ENCODE results near the gene SPNS3. TPM values are rescaled to one million over a fixed set of nuclear protein-coding genes. Genes with fewer than 3 reads are reported as not detected.

The SPNS3 gene
- total RNA-seq, 4 donors from 2014 or later: 0.16 to 0.56 TPM; not detected in 2

DNA sequence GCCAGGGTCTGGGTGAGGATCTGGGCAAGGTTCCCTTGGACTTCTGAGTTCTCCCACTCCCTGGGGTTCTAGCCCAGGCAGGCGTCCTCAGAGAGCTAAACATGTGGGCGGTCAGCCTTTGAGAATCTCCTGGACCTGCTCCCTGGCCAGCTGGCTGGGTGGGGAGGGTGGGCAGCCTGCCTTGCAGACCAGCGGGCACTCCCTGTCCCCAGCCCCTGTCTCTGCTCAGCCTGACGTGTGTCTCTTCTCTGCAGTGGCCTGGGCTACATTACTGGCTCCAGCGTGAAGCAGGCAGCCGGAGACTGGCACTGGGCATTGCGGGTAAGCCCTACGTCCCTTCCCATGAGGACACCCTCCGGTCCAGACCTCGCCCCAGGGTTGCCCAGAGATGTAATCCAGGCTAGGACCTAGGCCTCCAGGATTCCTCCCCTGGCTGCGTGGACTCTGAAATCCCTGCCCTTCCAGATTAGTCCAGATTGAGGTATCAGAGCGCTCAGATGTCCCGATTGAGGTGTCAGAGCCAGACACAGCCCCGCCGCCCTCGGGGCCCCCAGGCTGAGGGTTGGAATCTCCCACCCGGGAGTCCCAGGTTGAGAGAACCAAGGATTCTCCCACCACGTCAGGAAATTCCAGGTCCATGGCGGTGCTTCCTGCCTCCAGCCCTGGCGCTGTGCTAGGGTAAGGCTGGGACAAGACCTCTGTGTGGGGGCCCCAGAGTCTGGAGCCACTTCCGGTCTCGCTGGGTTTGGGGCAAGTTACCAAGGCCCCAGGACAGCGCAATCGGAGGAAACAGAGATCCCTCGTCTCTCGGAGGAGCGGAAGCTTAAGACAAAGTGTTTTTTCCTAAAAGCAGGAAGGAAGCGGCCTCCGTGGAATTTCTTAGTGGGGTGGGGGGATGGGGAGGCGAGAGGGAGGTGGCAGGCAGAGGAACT is 97.3 kb downstream of the SPNS3 start:
- WGBS, 2 donors: 53 to 63% methylated on average over 19 to 26 of the region's 30 CpGs
- no peak overlapping the region for H3K4me3 ChIP-seq (ENCODE audit: low read depth, poor library complexity, severe bottlenecking)
- intact Hi-C loops (cut with DNase I; ENCODE audit: low total_unique reads): no loop called here
- no peak for DNase-seq (ENCODE audit: low spot score in 2 of 2)
- TF ChIP-seq, protein P1, sequence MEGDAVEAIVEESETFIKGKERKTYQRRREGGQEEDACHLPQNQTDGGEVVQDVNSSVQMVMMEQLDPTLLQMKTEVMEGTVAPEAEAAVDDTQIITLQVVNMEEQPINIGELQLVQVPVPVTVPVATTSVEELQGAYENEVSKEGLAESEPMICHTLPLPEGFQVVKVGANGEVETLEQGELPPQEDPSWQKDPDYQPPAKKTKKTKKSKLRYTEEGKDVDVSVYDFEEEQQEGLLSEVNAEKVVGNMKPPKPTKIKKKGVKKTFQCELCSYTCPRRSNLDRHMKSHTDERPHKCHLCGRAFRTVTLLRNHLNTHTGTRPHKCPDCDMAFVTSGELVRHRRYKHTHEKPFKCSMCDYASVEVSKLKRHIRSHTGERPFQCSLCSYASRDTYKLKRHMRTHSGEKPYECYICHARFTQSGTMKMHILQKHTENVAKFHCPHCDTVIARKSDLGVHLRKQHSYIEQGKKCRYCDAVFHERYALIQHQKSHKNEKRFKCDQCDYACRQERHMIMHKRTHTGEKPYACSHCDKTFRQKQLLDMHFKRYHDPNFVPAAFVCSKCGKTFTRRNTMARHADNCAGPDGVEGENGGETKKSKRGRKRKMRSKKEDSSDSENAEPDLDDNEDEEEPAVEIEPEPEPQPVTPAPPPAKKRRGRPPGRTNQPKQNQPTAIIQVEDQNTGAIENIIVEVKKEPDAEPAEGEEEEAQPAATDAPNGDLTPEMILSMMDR (IDR thresholded peaks at IDR 0.05): no peak
- no peak for TF ChIP-seq POLR2A (IDR thresholded peaks at IDR 0.05)

DNA sequence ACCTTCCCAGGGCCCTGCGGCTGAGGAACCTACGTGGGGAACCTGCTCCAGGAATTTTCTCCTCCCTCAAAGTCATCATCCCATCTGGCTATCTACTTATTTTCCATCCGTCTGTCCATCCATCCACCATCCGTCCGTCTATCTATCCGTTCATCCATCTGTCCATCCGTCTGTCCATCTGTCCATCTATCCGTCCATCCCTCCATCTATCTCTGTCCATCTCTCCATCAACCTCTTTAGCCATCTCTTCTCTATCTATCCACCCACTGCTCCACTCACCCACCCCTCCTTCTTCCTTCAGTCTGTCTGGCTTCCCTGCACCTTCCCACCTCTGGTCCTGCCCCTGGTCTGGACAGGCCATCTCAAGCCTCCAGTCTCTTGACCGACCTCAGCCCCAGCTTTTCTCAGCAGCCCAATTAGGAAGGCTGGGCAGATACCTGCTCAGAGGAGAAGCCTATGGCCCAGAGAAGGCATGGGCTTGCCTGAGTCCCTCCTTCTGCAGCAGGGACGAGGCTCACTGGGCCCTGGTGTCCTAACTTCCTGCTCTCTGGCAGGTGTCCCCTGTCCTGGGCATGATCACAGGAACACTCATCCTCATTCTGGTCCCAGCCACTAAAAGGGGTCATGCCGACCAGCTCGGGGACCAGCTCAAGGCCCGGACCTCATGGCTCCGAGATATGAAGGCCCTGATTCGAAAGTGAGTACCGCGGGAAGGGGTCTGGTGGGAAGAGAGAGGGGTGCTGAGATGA is 98.4 kb downstream of the SPNS3 start:
- intact Hi-C loops (cut with DNase I; ENCODE audit: low total_unique reads): no loop called here

DNA sequence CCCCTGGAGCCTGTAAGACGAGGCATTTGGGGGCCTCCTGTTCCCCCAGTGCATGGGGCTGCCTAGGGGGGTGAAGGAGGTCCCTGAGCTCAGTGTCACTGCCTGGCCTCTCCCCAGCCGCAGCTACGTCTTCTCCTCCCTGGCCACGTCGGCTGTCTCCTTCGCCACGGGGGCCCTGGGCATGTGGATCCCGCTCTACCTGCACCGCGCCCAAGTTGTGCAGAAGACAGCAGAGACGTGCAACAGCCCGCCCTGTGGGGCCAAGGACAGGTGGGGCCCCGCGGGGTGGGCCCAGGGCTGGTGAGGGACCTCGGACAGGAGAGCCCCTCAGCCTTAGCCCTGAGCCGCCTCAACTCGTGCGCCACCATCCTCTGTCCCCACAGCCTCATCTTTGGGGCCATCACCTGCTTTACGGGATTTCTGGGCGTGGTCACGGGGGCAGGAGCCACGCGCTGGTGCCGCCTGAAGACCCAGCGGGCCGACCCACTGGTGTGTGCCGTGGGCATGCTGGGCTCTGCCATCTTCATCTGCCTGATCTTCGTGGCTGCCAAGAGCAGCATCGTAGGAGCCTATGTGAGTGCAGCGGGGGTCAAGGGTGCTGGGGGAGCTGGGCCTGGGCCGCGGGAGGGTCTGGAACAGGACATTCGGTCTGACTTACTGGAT is 99.3 kb downstream of the SPNS3 start:
- TF ChIP-seq POLR2A (IDR thresholded peaks at IDR 0.05): no peak
- TF ChIP-seq, protein P1 (IDR thresholded peaks at IDR 0.05): no peak
- H3K4me3 ChIP-seq (ENCODE audit: low read depth, poor library complexity, severe bottlenecking): no peak overlapping the region
- intact Hi-C loops (cut with DNase I; ENCODE audit: low total_unique reads): no loop called here
- DNase-seq (ENCODE audit: low spot score in 2 of 2): no peak
- WGBS, 2 donors: 73 to 84% methylated on average over 21 to 31 of the region's 33 CpGs

More for the DNA sequence above, 98.4 kb downstream of the SPNS3 start:
- no peak overlapping the region for H3K4me3 ChIP-seq (ENCODE audit: low read depth, poor library complexity, severe bottlenecking)
- 90 to 91% methylated on average over 17 of the region's 17 CpGs for WGBS, 2 donors
- DNase-seq (ENCODE audit: low spot score in 2 of 2): no peak
- no peak for TF ChIP-seq POLR2A (IDR thresholded peaks at IDR 0.05)
- TF ChIP-seq, protein P1 (IDR thresholded peaks at IDR 0.05): no peak

DNA sequence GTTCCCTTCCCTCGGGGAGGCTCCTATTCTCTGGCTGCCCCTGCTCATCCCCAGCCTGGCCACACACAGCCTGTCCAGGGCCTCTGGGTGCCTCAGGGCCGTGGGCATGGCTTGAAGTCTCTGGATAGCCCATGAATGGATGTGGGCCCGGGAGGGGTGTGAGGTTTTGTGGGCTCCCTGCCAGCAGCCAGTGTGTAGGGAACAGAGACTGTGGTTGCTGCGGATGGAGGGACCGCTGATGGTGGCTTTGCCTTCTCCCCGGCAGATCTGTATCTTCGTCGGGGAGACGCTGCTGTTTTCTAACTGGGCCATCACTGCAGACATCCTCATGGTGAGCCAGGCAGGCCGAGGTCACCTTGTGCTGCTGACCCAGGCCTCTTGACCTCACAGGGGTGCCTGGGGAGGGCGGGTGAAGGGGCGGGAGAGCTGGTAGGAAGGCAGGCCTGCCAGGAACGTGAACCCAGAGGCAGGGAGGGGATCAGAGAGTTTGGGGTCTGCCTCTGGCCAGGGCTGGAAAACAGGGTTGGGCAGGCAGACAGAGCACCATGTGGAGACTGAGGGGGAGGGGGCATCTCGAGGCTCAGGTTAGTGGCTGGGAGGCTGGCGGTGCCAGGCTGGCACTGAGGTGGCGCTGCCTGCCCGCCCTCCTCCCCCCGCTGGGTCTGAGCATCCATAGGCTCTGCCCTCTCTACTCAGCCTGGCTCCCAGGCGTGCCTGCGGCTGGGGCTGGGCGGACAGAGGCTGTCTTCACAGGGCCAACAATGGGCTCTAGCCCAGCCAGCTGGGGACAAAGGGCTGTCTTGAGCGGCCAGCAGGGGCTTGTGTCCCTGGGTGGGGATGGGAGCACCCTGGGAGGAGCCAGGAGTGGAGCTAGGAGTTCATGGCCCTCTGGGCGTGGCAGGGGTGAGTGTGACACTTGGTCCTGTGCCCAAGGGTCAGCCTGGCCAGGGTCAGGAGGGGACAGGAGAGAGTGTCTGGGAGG is 100.1 kb downstream of the SPNS3 start:
- no peak for DNase-seq (ENCODE audit: low spot score in 2 of 2)
- TF ChIP-seq, protein P1 (IDR thresholded peaks at IDR 0.05): no peak
- TF ChIP-seq POLR2A (IDR thresholded peaks at IDR 0.05): no peak
- intact Hi-C loops (cut with DNase I; ENCODE audit: low total_unique reads): no loop called here
- 42 to 71% methylated on average over 19 to 23 of the region's 23 CpGs for WGBS, 2 donors
- no peak overlapping the region for H3K4me3 ChIP-seq (ENCODE audit: low read depth, poor library complexity, severe bottlenecking)

DNA sequence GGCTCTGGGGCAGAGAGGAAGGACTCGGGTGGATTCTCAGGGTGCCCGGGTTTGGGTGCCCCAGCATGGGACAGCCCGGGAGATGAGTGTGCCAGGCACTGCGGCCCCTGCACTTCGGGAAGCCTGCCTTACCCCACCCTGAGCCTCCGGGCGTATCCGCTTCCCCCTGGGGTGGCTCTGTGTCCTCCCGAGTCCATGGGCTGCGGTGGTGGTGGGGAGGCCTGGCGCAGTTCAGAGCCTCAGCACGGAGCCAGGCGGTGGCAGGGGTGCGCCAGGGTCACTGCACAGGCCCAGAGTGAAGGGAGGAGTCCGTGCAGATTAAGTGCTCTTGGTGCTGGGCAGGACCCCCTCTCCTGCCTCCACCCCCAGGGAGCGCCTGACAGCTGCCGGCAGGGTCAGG is 100.8 kb downstream of the SPNS3 start:
- intact Hi-C loops (cut with DNase I; ENCODE audit: low total_unique reads): no loop called here
- WGBS, 2 donors: 41 to 49% methylated on average over 8 to 17 of the region's 17 CpGs
- no peak overlapping the region for H3K4me3 ChIP-seq (ENCODE audit: low read depth, poor library complexity, severe bottlenecking)
- no peak for TF ChIP-seq POLR2A (IDR thresholded peaks at IDR 0.05)
- TF ChIP-seq, protein P1 (IDR thresholded peaks at IDR 0.05): no peak
- DNase-seq (ENCODE audit: low spot score in 2 of 2): no peak

Measured in lower leg skin (tissue), 4 donors.